NCI-H1694 (cell line): ENCODE measurements around the gene THOP1.

Experiments used
- DNase-seq: peaks from one replicate; lab custom pipeline; 2025; lab: John Stamatoyannopoulos, UW

The THOP1 gene

GRCh38 chr19:2785244-2785997 is at the start of gene THOP1:
Gene THOP1 (plus strand): TSS chr19:2785503. CDS start chr19:2785663, 160 bp downstream.
- DNase-seq, result peak; percentile 98

- DNase-seq, result no peak
Measured at GRCh38 chr19:2736550-2737190, 48.6 kb upstream of the THOP1 start.

- DNase-seq, result peak; percentile 94
Measured at GRCh38 chr19:2739602-2740313, 45.5 kb upstream of the THOP1 start, which contains the start of gene SLC39A3. Gene SLC39A3 (minus strand): TSS chr19:2740017. CDS start chr19:2737257, 2,760 bp downstream.

GRCh38 chr19:2740314-2740656 is 45.0 kb upstream of the THOP1 start:
- no peak for DNase-seq

- DNase-seq, result no peak
Measured at GRCh38 chr19:2743099-2743498, 42.2 kb upstream of the THOP1 start.

GRCh38 chr19:2744113-2744512 is 41.2 kb upstream of the THOP1 start:
- no peak for DNase-seq

- DNase-seq, result no peak
Measured at GRCh38 chr19:2747349-2747748, 38.0 kb upstream of the THOP1 start.

- DNase-seq, result no peak
Measured at GRCh38 chr19:2750808-2751437, 34.4 kb upstream of the THOP1 start.

- no peak for DNase-seq
Measured at GRCh38 chr19:2751438-2751830, 33.9 kb upstream of the THOP1 start.

GRCh38 chr19:2754659-2755447 is 30.4 kb upstream of the THOP1 start:
- DNase-seq, result no peak

- no peak for DNase-seq
Measured at GRCh38 chr19:2755448-2755705, 29.9 kb upstream of the THOP1 start.

GRCh38 chr19:2755811-2756210 is 29.5 kb upstream of the THOP1 start:
- DNase-seq, result no peak

- DNase-seq, result no peak
Measured at GRCh38 chr19:2756477-2756876, 28.8 kb upstream of the THOP1 start.

- DNase-seq, result no peak
Measured at GRCh38 chr19:2756921-2757881, 28.1 kb upstream of the THOP1 start.

GRCh38 chr19:2758601-2759313 is 26.5 kb upstream of the THOP1 start:
- DNase-seq, result no peak

- DNase-seq, result no peak
Measured at GRCh38 chr19:2759362-2759761, 25.9 kb upstream of the THOP1 start.

GRCh38 chr19:2759965-2760364 is 25.3 kb upstream of the THOP1 start:
- DNase-seq, result no peak

- no peak for DNase-seq
Measured at GRCh38 chr19:2761309-2761677, 24.0 kb upstream of the THOP1 start.

GRCh38 chr19:2761876-2762782 is 23.2 kb upstream of the THOP1 start:
- no peak for DNase-seq
